Stimulated activated CD4-positive, alpha-beta T cell treated with anti-CD3 and anti-CD28 coated beads, TNF-alpha, amount 100 ng/mL, for 1 hour (primary cell): ENCODE measurements around the gene MTSS2.
"Not testable (repeated sequence)": the region's sequence is repeated elsewhere in the genome, so short reads cannot be mapped to it uniquely, and the experiment has no call there.

Source experiments
- DNase-seq, 3 donors: peaks; one replicate each; pipeline ENCODE4 v3.0.0-alpha.2; 2020; ENCODE audit warnings: low read depth in 3 of 3, low spot score in 1 of 3

The MTSS2 gene

GRCh38 chr16:70656065-70656711 lies 29.7 kb downstream of the MTSS2 start:
- DNase-seq: no peak

- DNase-seq: peak; percentile 31 to 73 (median 61)
These were observed 31.8 kb downstream of the MTSS2 start for GRCh38 chr16:70653809-70654771.

GRCh38 chr16:70653406-70653805 lies 32.4 kb downstream of the MTSS2 start:
- DNase-seq: no peak

DNA sequence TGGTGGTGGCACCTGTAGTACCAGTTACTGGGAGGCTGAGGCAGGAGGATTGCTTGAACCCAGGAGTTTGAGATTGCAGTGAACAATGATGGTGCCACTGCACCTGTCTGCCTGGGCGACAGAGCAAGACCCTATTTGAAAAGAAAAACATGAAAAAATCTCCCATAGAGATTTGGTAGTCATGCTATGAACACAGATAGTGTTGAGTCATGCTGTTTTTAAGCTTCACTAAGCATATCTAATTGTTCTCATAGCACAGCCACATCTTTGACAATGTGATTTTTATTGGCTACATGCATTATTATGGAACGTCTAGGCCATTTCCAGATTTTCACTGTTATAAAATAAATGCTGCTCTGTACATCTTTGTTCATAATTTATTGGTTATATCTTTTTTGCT lies 33.5 kb downstream of the MTSS2 start:
- DNase-seq: no peak

- DNase-seq: no peak
These were observed 34.3 kb downstream of the MTSS2 start for GRCh38 chr16:70651524-70651923.

- DNase-seq: no peak
These were observed 35.6 kb downstream of the MTSS2 start for GRCh38 chr16:70650216-70650615.

- DNase-seq: no peak
These were observed 36.6 kb downstream of the MTSS2 start for GRCh38 chr16:70649300-70649699.

DNA sequence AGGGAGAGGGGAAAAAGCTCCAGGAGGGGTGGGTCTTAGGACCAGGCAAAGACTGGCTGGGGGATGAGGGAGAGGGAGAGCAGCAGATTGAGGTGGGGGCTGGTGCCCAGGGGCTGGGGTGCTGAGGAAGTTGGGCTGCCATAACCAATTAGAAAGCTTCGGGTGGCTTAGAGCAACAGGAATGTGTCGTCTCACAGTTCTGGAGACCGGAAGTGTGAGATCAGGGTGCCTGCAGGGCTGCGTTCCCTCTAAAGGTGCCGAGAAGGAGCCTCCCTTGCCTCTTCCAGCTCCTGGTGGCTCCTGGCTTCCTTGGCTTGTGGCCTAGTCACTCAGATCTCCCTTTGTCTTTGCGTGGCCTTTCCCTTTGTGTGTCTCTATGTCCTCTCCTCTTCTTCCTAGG lies 37.2 kb downstream of the MTSS2 start:
- no peak for DNase-seq

DNA sequence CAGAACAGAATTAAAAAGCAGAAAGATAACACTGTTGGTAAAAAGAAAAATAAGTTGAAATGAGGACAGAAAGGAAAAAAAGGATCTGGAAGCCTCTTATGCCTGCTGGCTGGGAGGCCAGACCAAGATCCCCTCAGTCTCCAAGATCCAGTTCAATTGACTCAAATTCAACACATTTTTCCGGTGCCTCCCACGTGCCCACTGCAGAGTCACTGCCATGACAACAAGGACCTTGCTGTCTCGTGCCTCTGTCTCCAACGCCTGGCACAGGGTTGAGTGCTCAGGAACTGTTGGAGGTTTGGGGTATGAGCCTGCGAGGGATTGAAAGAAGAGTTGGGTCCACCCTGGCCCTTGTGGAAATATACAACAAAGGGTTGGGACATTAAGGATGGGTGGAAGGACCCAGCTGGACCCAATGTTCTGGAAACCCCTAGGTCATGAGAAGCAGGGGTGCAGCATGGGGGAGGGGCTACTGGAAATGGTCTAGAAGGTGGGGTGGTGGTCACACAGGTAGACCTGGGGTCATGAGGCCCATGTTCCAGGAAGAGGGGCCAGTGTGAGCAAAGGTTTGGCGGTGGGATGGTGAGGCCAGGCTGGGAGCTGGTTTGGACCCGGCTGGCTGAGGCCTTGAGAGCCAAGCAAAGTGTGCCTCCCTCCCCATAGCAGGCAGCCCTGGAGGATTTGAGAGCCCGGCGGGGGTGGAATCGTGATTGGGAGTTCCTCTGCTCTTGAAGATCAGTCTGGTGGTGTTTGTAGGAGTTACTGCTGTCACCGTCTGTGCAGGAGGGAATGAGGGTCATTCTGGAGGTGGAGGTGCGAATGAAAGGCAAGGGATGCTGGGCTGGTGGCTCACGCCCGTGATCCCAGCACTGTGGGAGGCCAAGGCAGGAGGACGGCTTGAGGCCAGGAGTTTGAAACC lies 38.2 kb downstream of the MTSS2 start:
- DNase-seq: no peak

DNA sequence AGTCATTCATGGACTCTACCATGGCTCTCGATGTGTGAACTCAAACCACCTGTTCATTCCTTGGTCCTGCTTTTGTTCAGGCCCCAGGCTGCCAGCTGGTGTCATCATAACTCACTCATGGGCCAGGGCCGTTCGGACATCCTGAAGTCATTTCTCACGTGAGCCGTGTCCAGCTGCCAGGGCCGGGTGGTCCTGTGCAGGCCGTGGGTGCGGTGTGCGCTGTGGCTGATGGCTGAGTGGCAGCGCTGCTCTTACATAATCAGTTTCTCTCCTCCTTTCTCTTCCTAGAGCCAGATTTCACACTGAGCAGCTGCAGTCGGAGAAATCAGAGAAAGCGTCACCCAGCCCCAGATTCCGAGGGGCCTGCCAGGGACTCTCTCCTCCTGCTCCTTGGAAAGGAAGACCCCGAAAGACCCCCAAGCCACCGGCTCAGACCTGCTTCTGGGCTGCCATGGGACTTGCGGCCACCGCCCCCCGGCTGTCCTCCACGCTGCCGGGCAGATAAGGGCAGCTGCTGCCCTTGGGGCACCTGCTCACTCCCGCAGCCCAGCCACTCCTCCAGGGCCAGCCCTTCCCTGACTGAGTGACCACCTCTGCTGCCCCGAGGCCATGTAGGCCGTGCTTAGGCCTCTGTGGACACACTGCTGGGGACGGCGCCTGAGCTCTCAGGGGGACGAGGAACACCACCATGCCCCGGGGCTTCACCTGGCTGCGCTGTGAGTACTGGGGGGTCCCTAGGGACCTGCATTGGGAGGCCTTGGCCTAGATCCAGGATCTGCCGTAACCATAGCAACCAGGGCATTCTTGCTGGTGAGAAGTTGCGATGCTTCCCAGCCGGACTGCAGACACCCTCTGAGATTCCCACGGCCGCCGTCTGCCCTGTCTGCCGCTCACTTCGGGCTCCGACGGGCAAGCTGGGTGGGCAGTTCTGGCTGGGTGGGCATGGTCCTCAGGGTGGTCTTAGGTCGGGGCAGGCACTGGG lies 39.3 kb downstream of the MTSS2 start, which contains the start of gene IL34:
TSS of gene IL34 (plus strand) at position 300 of the 982 bp plus-strand sequence. CDS start at position 689, 389 bp downstream.
- no peak for DNase-seq

DNA sequence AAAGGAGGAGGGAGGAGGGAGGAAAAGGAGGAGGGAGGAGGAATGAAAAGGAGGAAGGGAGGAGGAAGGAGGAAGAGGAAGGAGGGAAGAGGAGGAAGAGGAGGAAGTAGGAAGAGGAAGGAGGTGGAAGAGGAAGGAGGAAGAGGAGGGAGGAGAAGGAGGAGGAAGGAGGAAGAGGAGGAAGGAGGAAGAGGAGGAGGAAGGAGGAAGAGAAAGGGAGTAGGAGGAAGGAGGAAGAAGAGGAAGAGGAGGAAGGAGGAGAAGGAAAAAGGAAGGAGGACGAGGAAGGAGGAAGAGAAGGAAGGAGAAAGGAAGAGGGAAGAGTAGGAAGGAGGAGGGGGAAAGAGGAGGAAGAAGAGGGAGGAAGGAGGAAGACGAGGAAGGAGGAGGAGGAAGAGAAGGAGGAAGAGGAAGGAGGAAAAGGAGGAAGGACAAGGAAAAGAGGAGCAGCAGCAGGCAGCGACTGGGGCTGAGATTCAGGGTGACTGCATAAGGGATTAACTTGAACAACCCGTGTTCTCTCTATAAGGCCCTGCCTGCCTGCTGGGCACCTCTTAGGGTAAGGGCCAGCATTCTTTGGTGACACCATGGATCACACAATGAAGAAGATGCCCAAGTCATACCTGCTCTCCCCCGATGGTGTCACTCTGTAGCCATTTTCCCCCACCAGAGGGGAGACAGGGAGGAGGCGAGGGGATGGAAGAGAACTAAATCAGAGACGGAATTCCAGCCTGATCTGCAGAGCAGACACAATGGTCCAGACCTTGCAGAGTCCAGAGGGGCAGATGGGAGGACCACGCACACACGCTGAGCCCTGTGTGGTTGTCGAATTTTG lies 40.9 kb downstream of the MTSS2 start:
- DNase-seq: no peak

GRCh38 chr16:70643264-70643663 lies 42.6 kb downstream of the MTSS2 start:
- not testable (repeated sequence) for DNase-seq

- DNase-seq: no peak
These were observed 43.2 kb downstream of the MTSS2 start for GRCh38 chr16:70642633-70643032.

- DNase-seq: no peak
These were observed 46.8 kb downstream of the MTSS2 start for GRCh38 chr16:70638814-70639792.
